ENCODE measurements around the gene TPRG1L.
"Not testable (repeated sequence)": the region's sequence is repeated elsewhere in the genome, so short reads cannot be mapped to it uniquely, and the experiment has no call there.

The TPRG1L gene

GRCh38 chr1:3585353-3585868 is 39.4 kb upstream of the TPRG1L start:
- H3K9ac ChIP-seq (ENCODE audit: low read length); H3K9me3 ChIP-seq (ENCODE audit: control insufficient read depth, low read length); H3K4me3 ChIP-seq (ENCODE audit: low read length); H3K36me3 ChIP-seq (ENCODE audit: control insufficient read depth, insufficient read depth, low read length): not testable (repeated sequence)
- Histone ChIP-seq H3K4me1 (ENCODE audit: control insufficient read depth, insufficient read depth, low read length) (peaks cover 10% of the 10 kb centered on the region), H3K27me3 (ENCODE audit: control insufficient read depth, insufficient read depth, low read length) (peaks cover 11% of the 10 kb centered on the region)

- Histone ChIP-seq H3K9ac (ENCODE audit: low read length) (no peak overlapping the region), H3K27me3 (ENCODE audit: control insufficient read depth, insufficient read depth, low read length) (peaks cover 11% of the 10 kb centered on the region), H3K4me3 (ENCODE audit: low read length) (no peak overlapping the region), H3K9me3 (ENCODE audit: control insufficient read depth, low read length) (no peaks in the 10 kb centered on the region), H3K4me1 (ENCODE audit: control insufficient read depth, insufficient read depth, low read length) (peaks cover 16% of the 10 kb centered on the region), H3K36me3 (ENCODE audit: control insufficient read depth, insufficient read depth, low read length) (no peaks in the 10 kb centered on the region)
Observed at GRCh38 chr1:3585940-3586568, 38.8 kb upstream of the TPRG1L start.

- Histone ChIP-seq H3K27me3 (ENCODE audit: control insufficient read depth, insufficient read depth, low read length) (peaks cover 11% of the 10 kb centered on the region), H3K9ac (ENCODE audit: low read length) (no peak overlapping the region), H3K4me1 (ENCODE audit: control insufficient read depth, insufficient read depth, low read length) (peaks cover 16% of the 10 kb centered on the region), H3K36me3 (ENCODE audit: control insufficient read depth, insufficient read depth, low read length) (no peaks in the 10 kb centered on the region), H3K4me3 (ENCODE audit: low read length) (no peak overlapping the region), H3K9me3 (ENCODE audit: control insufficient read depth, low read length) (no peaks in the 10 kb centered on the region)
Observed at GRCh38 chr1:3586986-3587759, 37.6 kb upstream of the TPRG1L start.

GRCh38 chr1:3588395-3588794 is 36.4 kb upstream of the TPRG1L start:
- H3K9ac ChIP-seq (ENCODE audit: low read length), result no peak overlapping the region
- no peak overlapping the region for H3K4me3 ChIP-seq (ENCODE audit: low read length)
- peaks cover 16% of the 10 kb centered on the region for H3K4me1 ChIP-seq (ENCODE audit: control insufficient read depth, insufficient read depth, low read length)
- peaks cover 11% of the 10 kb centered on the region for H3K27me3 ChIP-seq (ENCODE audit: control insufficient read depth, insufficient read depth, low read length)
- no peaks in the 10 kb centered on the region for H3K9me3 ChIP-seq (ENCODE audit: control insufficient read depth, low read length)
- no peaks in the 10 kb centered on the region for H3K36me3 ChIP-seq (ENCODE audit: control insufficient read depth, insufficient read depth, low read length)

GRCh38 chr1:3590139-3590763 is 34.6 kb upstream of the TPRG1L start:
- Histone ChIP-seq H3K9ac (ENCODE audit: low read length) (no peak overlapping the region), H3K27me3 (ENCODE audit: control insufficient read depth, insufficient read depth, low read length) (peaks cover 11% of the 10 kb centered on the region), H3K4me3 (ENCODE audit: low read length) (no peak overlapping the region), H3K4me1 (ENCODE audit: control insufficient read depth, insufficient read depth, low read length) (peaks cover 16% of the 10 kb centered on the region), H3K9me3 (ENCODE audit: control insufficient read depth, low read length) (no peaks in the 10 kb centered on the region), H3K36me3 (ENCODE audit: control insufficient read depth, insufficient read depth, low read length) (no peaks in the 10 kb centered on the region)

GRCh38 chr1:3590951-3591865 is 33.6 kb upstream of the TPRG1L start:
- H3K27me3 ChIP-seq (ENCODE audit: control insufficient read depth, insufficient read depth, low read length), result peaks cover 11% of the 10 kb centered on the region
- no peak overlapping the region for H3K4me3 ChIP-seq (ENCODE audit: low read length)
- H3K36me3 ChIP-seq (ENCODE audit: control insufficient read depth, insufficient read depth, low read length), result no peaks in the 10 kb centered on the region
- no peak overlapping the region for H3K9ac ChIP-seq (ENCODE audit: low read length)
- peaks cover 16% of the 10 kb centered on the region for H3K4me1 ChIP-seq (ENCODE audit: control insufficient read depth, insufficient read depth, low read length)
- no peaks in the 10 kb centered on the region for H3K9me3 ChIP-seq (ENCODE audit: control insufficient read depth, low read length)

- H3K27me3 ChIP-seq (ENCODE audit: control insufficient read depth, insufficient read depth, low read length), result peaks cover 11% of the 10 kb centered on the region
- peaks cover 11% of the 10 kb centered on the region for H3K4me1 ChIP-seq (ENCODE audit: control insufficient read depth, insufficient read depth, low read length)
- H3K9me3 ChIP-seq (ENCODE audit: control insufficient read depth, low read length), result no peaks in the 10 kb centered on the region
Observed at GRCh38 chr1:3593334-3593733, 31.5 kb upstream of the TPRG1L start.

GRCh38 chr1:3593745-3594144 is 31.1 kb upstream of the TPRG1L start:
- H3K27me3 ChIP-seq (ENCODE audit: control insufficient read depth, insufficient read depth, low read length), result peaks cover 11% of the 10 kb centered on the region
- H3K4me1 ChIP-seq (ENCODE audit: control insufficient read depth, insufficient read depth, low read length), result peaks cover 11% of the 10 kb centered on the region
- no peaks in the 10 kb centered on the region for H3K9me3 ChIP-seq (ENCODE audit: control insufficient read depth, low read length)

More at GRCh38 chr1:3593334-3593733, 31.5 kb upstream of the TPRG1L start:
- H3K36me3 ChIP-seq (ENCODE audit: control insufficient read depth, insufficient read depth, low read length), result no peaks in the 10 kb centered on the region
- no peak overlapping the region for H3K9ac ChIP-seq (ENCODE audit: low read length)
- H3K4me3 ChIP-seq (ENCODE audit: low read length), result no peak overlapping the region

GRCh38 chr1:3594706-3595377 is 30.0 kb upstream of the TPRG1L start:
- Histone ChIP-seq H3K36me3 (ENCODE audit: control insufficient read depth, insufficient read depth, low read length) (no peaks in the 10 kb centered on the region), H3K9me3 (ENCODE audit: control insufficient read depth, low read length) (no peaks in the 10 kb centered on the region), H3K4me3 (ENCODE audit: low read length) (no peak overlapping the region), H3K4me1 (ENCODE audit: control insufficient read depth, insufficient read depth, low read length) (peaks cover 11% of the 10 kb centered on the region), H3K9ac (ENCODE audit: low read length) (no peak overlapping the region), H3K27me3 (ENCODE audit: control insufficient read depth, insufficient read depth, low read length) (peaks cover 4% of the 10 kb centered on the region)

More at GRCh38 chr1:3593745-3594144, 31.1 kb upstream of the TPRG1L start:
- Histone ChIP-seq H3K4me3 (ENCODE audit: low read length) (no peak overlapping the region), H3K36me3 (ENCODE audit: control insufficient read depth, insufficient read depth, low read length) (no peaks in the 10 kb centered on the region), H3K9ac (ENCODE audit: low read length) (no peak overlapping the region)

GRCh38 chr1:3595949-3596348 is 28.9 kb upstream of the TPRG1L start:
- no peak overlapping the region for H3K9ac ChIP-seq (ENCODE audit: low read length)
- no peaks in the 10 kb centered on the region for H3K36me3 ChIP-seq (ENCODE audit: control insufficient read depth, insufficient read depth, low read length)
- no peaks in the 10 kb centered on the region for H3K9me3 ChIP-seq (ENCODE audit: control insufficient read depth, low read length)
- no peak overlapping the region for H3K4me3 ChIP-seq (ENCODE audit: low read length)
- H3K4me1 ChIP-seq (ENCODE audit: control insufficient read depth, insufficient read depth, low read length), result peaks cover under 1% of the 10 kb centered on the region
- no peaks in the 10 kb centered on the region for H3K27me3 ChIP-seq (ENCODE audit: control insufficient read depth, insufficient read depth, low read length)
